ENCODE measurements around the gene VWF.
"Not testable (repeated sequence)": the region's sequence is repeated elsewhere in the genome, so short reads cannot be mapped to it uniquely, and the experiment has no call there.

Gene VWF

GRCh38 chr12:6124411-6125309, at the start of gene VWF:
TSS of gene VWF (minus strand) at chr12:6124670. CDS start at chr12:6123196, 1,474 bp downstream.
- no peaks in the 10 kb centered on the region for H3K36me3 Mint-ChIP-seq (ENCODE audit: low read depth)
- DNase-seq (ENCODE audit: low spot score): no peak
- H3K9me3 Mint-ChIP-seq: no peaks in the 10 kb centered on the region
- no peak within 1 kb of the TSS for H3K27ac Mint-ChIP-seq
- no peaks in the 10 kb centered on the region for H3K4me1 Mint-ChIP-seq (ENCODE audit: low read depth)
- peaks cover 2% of the 10 kb centered on the region for H3K27me3 Mint-ChIP-seq (ENCODE audit: low read depth)
- H3K4me3 Mint-ChIP-seq: no peak within 1 kb of the TSS

- Mint-ChIP-seq H3K36me3 (ENCODE audit: low read depth) (no peaks in the 10 kb centered on the region), H3K27me3 (ENCODE audit: low read depth) (no peaks in the 10 kb centered on the region), H3K4me1 (ENCODE audit: low read depth) (peaks cover 7% of the 10 kb centered on the region), H3K4me3 (no peak overlapping the region), H3K9me3 (no peaks in the 10 kb centered on the region), H3K27ac (no peak overlapping the region)
- no peak for DNase-seq (ENCODE audit: low spot score)
These were observed 48.4 kb upstream of the VWF start for GRCh38 chr12:6172862-6173261.

GRCh38 chr12:6172086-6172485, 47.6 kb upstream of the VWF start:
- no peaks in the 10 kb centered on the region for H3K36me3 Mint-ChIP-seq (ENCODE audit: low read depth)

GRCh38 chr12:6171409-6172015, 47.0 kb upstream of the VWF start:
- Mint-ChIP-seq H3K4me1 (ENCODE audit: low read depth) (peaks cover 16% of the 10 kb centered on the region), H3K27me3 (ENCODE audit: low read depth) (no peaks in the 10 kb centered on the region), H3K9me3 (no peaks in the 10 kb centered on the region), H3K4me3 (no peak overlapping the region), H3K36me3 (ENCODE audit: low read depth) (no peaks in the 10 kb centered on the region), H3K27ac (no peak overlapping the region)
- no peak for DNase-seq (ENCODE audit: low spot score)

More at GRCh38 chr12:6172086-6172485, 47.6 kb upstream of the VWF start:
- Mint-ChIP-seq H3K27me3 (ENCODE audit: low read depth) (no peaks in the 10 kb centered on the region), H3K4me1 (ENCODE audit: low read depth) (peaks cover 15% of the 10 kb centered on the region), H3K9me3 (no peaks in the 10 kb centered on the region), H3K27ac (no peak overlapping the region), H3K4me3 (no peak overlapping the region)
- DNase-seq (ENCODE audit: low spot score): no peak

GRCh38 chr12:6167327-6168280, 43.1 kb upstream of the VWF start:
- Mint-ChIP-seq H3K27me3 (ENCODE audit: low read depth) (no peaks in the 10 kb centered on the region), H3K36me3 (ENCODE audit: low read depth) (no peaks in the 10 kb centered on the region), H3K27ac (peak overlapping the region; percentile 24), H3K4me3 (peak overlapping the region; percentile 26), H3K9me3 (no peaks in the 10 kb centered on the region), H3K4me1 (ENCODE audit: low read depth) (peaks cover 16% of the 10 kb centered on the region)
- peak; percentile 87 for DNase-seq (ENCODE audit: low spot score)

- no peaks in the 10 kb centered on the region for H3K9me3 Mint-ChIP-seq
- DNase-seq (ENCODE audit: low spot score): no peak
- no peaks in the 10 kb centered on the region for H3K36me3 Mint-ChIP-seq (ENCODE audit: low read depth)
- no peak overlapping the region for H3K4me3 Mint-ChIP-seq
- H3K27me3 Mint-ChIP-seq (ENCODE audit: low read depth): no peaks in the 10 kb centered on the region
- peaks cover 16% of the 10 kb centered on the region for H3K4me1 Mint-ChIP-seq (ENCODE audit: low read depth)
- no peak overlapping the region for H3K27ac Mint-ChIP-seq
These were observed 42.3 kb upstream of the VWF start for GRCh38 chr12:6166808-6167207.

GRCh38 chr12:6165395-6165794, 40.9 kb upstream of the VWF start:
- no peak for DNase-seq (ENCODE audit: low spot score)
- H3K36me3 Mint-ChIP-seq (ENCODE audit: low read depth): no peaks in the 10 kb centered on the region
- no peaks in the 10 kb centered on the region for H3K27me3 Mint-ChIP-seq (ENCODE audit: low read depth)
- H3K4me1 Mint-ChIP-seq (ENCODE audit: low read depth): peaks cover 16% of the 10 kb centered on the region
- H3K4me3 Mint-ChIP-seq: no peak overlapping the region
- no peak overlapping the region for H3K27ac Mint-ChIP-seq
- H3K9me3 Mint-ChIP-seq: no peaks in the 10 kb centered on the region

- Mint-ChIP-seq H3K4me3 (no peak overlapping the region), H3K9me3 (no peaks in the 10 kb centered on the region), H3K36me3 (ENCODE audit: low read depth) (no peaks in the 10 kb centered on the region), H3K4me1 (ENCODE audit: low read depth) (peaks cover 14% of the 10 kb centered on the region), H3K27ac (no peak overlapping the region), H3K27me3 (ENCODE audit: low read depth) (no peaks in the 10 kb centered on the region)
- no peak for DNase-seq (ENCODE audit: low spot score)
These were observed 39.1 kb upstream of the VWF start for GRCh38 chr12:6163416-6164060.

GRCh38 chr12:6161124-6161882, 36.8 kb upstream of the VWF start:
- Mint-ChIP-seq H3K4me3 (no peak overlapping the region), H3K9me3 (no peaks in the 10 kb centered on the region), H3K4me1 (ENCODE audit: low read depth) (no peaks in the 10 kb centered on the region), H3K36me3 (ENCODE audit: low read depth) (no peaks in the 10 kb centered on the region), H3K27me3 (ENCODE audit: low read depth) (no peaks in the 10 kb centered on the region), H3K27ac (no peak overlapping the region)
- DNase-seq (ENCODE audit: low spot score): no peak

GRCh38 chr12:6160049-6160649, 35.7 kb upstream of the VWF start:
- not testable (repeated sequence) for H3K36me3 Mint-ChIP-seq (ENCODE audit: low read depth); H3K4me3 Mint-ChIP-seq; H3K9me3 Mint-ChIP-seq; H3K4me1 Mint-ChIP-seq (ENCODE audit: low read depth); H3K27ac Mint-ChIP-seq; H3K27me3 Mint-ChIP-seq (ENCODE audit: low read depth); DNase-seq (ENCODE audit: low spot score)

- H3K4me3 Mint-ChIP-seq; H3K4me1 Mint-ChIP-seq (ENCODE audit: low read depth); H3K27me3 Mint-ChIP-seq (ENCODE audit: low read depth); H3K27ac Mint-ChIP-seq; DNase-seq (ENCODE audit: low spot score); H3K36me3 Mint-ChIP-seq (ENCODE audit: low read depth); H3K9me3 Mint-ChIP-seq: not testable (repeated sequence)
These were observed 34.9 kb upstream of the VWF start for GRCh38 chr12:6159166-6160011.

- H3K27me3 Mint-ChIP-seq (ENCODE audit: low read depth): no peaks in the 10 kb centered on the region
- no peak for DNase-seq (ENCODE audit: low spot score)
- H3K9me3 Mint-ChIP-seq: no peaks in the 10 kb centered on the region
- H3K27ac Mint-ChIP-seq: no peak overlapping the region
- H3K4me1 Mint-ChIP-seq (ENCODE audit: low read depth): no peaks in the 10 kb centered on the region
- no peaks in the 10 kb centered on the region for H3K36me3 Mint-ChIP-seq (ENCODE audit: low read depth)
- H3K4me3 Mint-ChIP-seq: no peak overlapping the region
These were observed 34.3 kb upstream of the VWF start for GRCh38 chr12:6158749-6159148.

Data from T-helper 2 cell treated with Interferon-gamma antibody and Interleukin-4, amounts not matched to agents 5 μg/mL and 100 μg/mL, for 36 hours (primary cell).